ENCODE results near the gene SEMA3A. TPM values are rescaled to one million over a fixed set of nuclear protein-coding genes. Genes with fewer than 3 reads are reported as not detected.

SEMA3A gene
- total RNA-seq, 2 experiments from 2014 or later = not detected

GRCh38 chr7:84182301-84182700 is 12.3 kb downstream of the SEMA3A start:
- H3K9me3 ChIP-seq (ENCODE audit: low read length) = no peaks in the 10 kb centered on the region
- no peaks in the 10 kb centered on the region for H3K4me1 ChIP-seq (ENCODE audit: insufficient read depth, low read length, poor library complexity, severe bottlenecking)
- DNase-seq (ENCODE audit: low spot score) = no peak
- no peak overlapping the region for H3K4me3 ChIP-seq (ENCODE audit: low read depth, low read length, poor library complexity, severe bottlenecking)
- H3K36me3 ChIP-seq (ENCODE audit: insufficient read depth, low read length) = no peaks in the 10 kb centered on the region
- no peak overlapping the region for H3K27ac ChIP-seq (ENCODE audit: low read depth, low read length, poor library complexity, severe bottlenecking)
- BruUV-seq (replicated peaks) = no TSS peak
- H2AFZ ChIP-seq (ENCODE audit: low read length) = no peak overlapping the region
- no peak overlapping the region for H3K4me2 ChIP-seq (ENCODE audit: low read length)
- ChIA-PET CTCF (ENCODE audit: unreplicated experiment) (no interaction called here), POLR2A (no interaction called here)
- no peaks in the 10 kb centered on the region for H3K9me2 ChIP-seq (ENCODE audit: insufficient read depth, low read length)
- no peaks in the 10 kb centered on the region for H3K79me2 ChIP-seq (ENCODE audit: insufficient read depth, low read depth, low read length)
- TF ChIP-seq EZH2phosphoT487 (IDR thresholded peaks at IDR 0.05; ENCODE audit: borderline replicate concordance, low read depth, low read length) (no peak), CTCF (conservative IDR thresholded peaks at IDR 0.05; ENCODE audit: low read length) (no peak)
- intact Hi-C loops (cut with micrococcal nuclease; ENCODE audit: unreplicated experiment) = no loop called here
- H4K20me1 ChIP-seq (ENCODE audit: insufficient read depth, low read length) = no peaks in the 10 kb centered on the region

GRCh38 chr7:84181628-84182027 is 13.0 kb downstream of the SEMA3A start:
- Histone ChIP-seq H3K79me2 (ENCODE audit: insufficient read depth, low read depth, low read length) (no peaks in the 10 kb centered on the region), H3K9me3 (ENCODE audit: low read length) (no peaks in the 10 kb centered on the region), H2AFZ (ENCODE audit: low read length) (no peak overlapping the region), H3K9me2 (ENCODE audit: insufficient read depth, low read length) (no peaks in the 10 kb centered on the region), H3K4me1 (ENCODE audit: insufficient read depth, low read length, poor library complexity, severe bottlenecking) (no peaks in the 10 kb centered on the region), H4K20me1 (ENCODE audit: insufficient read depth, low read length) (no peaks in the 10 kb centered on the region), H3K36me3 (ENCODE audit: insufficient read depth, low read length) (no peaks in the 10 kb centered on the region), H3K27ac (ENCODE audit: low read depth, low read length, poor library complexity, severe bottlenecking) (no peak overlapping the region), H3K4me3 (ENCODE audit: low read depth, low read length, poor library complexity, severe bottlenecking) (no peak overlapping the region), H3K4me2 (ENCODE audit: low read length) (no peak overlapping the region)
- CTCF ChIA-PET (ENCODE audit: unreplicated experiment) = no interaction called here
- BruUV-seq (replicated peaks) = no TSS peak
- intact Hi-C loops (cut with micrococcal nuclease; ENCODE audit: unreplicated experiment) = no loop called here
- TF ChIP-seq EZH2phosphoT487 (IDR thresholded peaks at IDR 0.05; ENCODE audit: borderline replicate concordance, low read depth, low read length) = no peak
- no peak for TF ChIP-seq CTCF (conservative IDR thresholded peaks at IDR 0.05; ENCODE audit: low read length)
- no peak for DNase-seq (ENCODE audit: low spot score)
- POLR2A ChIA-PET = no interaction called here

GRCh38 chr7:84177758-84178412 is 16.7 kb downstream of the SEMA3A start:
- no peaks in the 10 kb centered on the region for H3K9me2 ChIP-seq (ENCODE audit: insufficient read depth, low read length)
- BruUV-seq (replicated peaks) = no TSS peak
- ChIA-PET POLR2A (no interaction called here), CTCF (ENCODE audit: unreplicated experiment) (no interaction called here)
- H3K4me2 ChIP-seq (ENCODE audit: low read length) = no peak overlapping the region
- intact Hi-C loops (cut with micrococcal nuclease; ENCODE audit: unreplicated experiment) = no loop called here
- H3K79me2 ChIP-seq (ENCODE audit: insufficient read depth, low read depth, low read length) = no peaks in the 10 kb centered on the region
- DNase-seq (ENCODE audit: low spot score) = no peak
- H3K4me3 ChIP-seq (ENCODE audit: low read depth, low read length, poor library complexity, severe bottlenecking) = no peak overlapping the region
- H3K9me3 ChIP-seq (ENCODE audit: low read length) = no peaks in the 10 kb centered on the region
- no peak overlapping the region for H3K27ac ChIP-seq (ENCODE audit: low read depth, low read length, poor library complexity, severe bottlenecking)
- TF ChIP-seq EZH2phosphoT487 (IDR thresholded peaks at IDR 0.05; ENCODE audit: borderline replicate concordance, low read depth, low read length) = no peak
- TF ChIP-seq CTCF (conservative IDR thresholded peaks at IDR 0.05; ENCODE audit: low read length) = no peak
- no peaks in the 10 kb centered on the region for H3K36me3 ChIP-seq (ENCODE audit: insufficient read depth, low read length)
- no peak overlapping the region for H2AFZ ChIP-seq (ENCODE audit: low read length)
- H3K4me1 ChIP-seq (ENCODE audit: insufficient read depth, low read length, poor library complexity, severe bottlenecking) = no peaks in the 10 kb centered on the region
- no peaks in the 10 kb centered on the region for H4K20me1 ChIP-seq (ENCODE audit: insufficient read depth, low read length)

Data from OCI-LY7 (cell line).